CD4-positive, alpha-beta T cell treated with Interleukin-10 for 1 hour (primary cell): ENCODE measurements around the gene DMRTA2.
"Not testable (repeated sequence)": the region's sequence is repeated elsewhere in the genome, so short reads cannot be mapped to it uniquely, and the experiment has no call there.

ENCODE experiments used
- DNase-seq: peaks from one replicate; pipeline ENCODE4 v3.0.0-alpha.2; 2020

DMRTA2 gene

GRCh38 chr1:50423670-50424000 is 392 bp upstream of the DMRTA2 start:
- no peak for DNase-seq

GRCh38 chr1:50422675-50422945 is 633 bp downstream of the DMRTA2 start:
- no peak for DNase-seq

GRCh38 chr1:50421768-50422674 is 1.2 kb downstream of the DMRTA2 start:
- no peak for DNase-seq

GRCh38 chr1:50421366-50421748 is 1.9 kb downstream of the DMRTA2 start:
- DNase-seq = no peak

GRCh38 chr1:50420689-50421365 is 2.4 kb downstream of the DMRTA2 start:
- no peak for DNase-seq

GRCh38 chr1:50419907-50420677 is 3.2 kb downstream of the DMRTA2 start:
- DNase-seq = no peak

GRCh38 chr1:50419192-50419906 is 3.9 kb downstream of the DMRTA2 start:
- no peak for DNase-seq

GRCh38 chr1:50418600-50419109 is 4.6 kb downstream of the DMRTA2 start:
- DNase-seq = no peak

- no peak for DNase-seq
Measured at GRCh38 chr1:50417946-50418599, 5.2 kb downstream of the DMRTA2 start.

GRCh38 chr1:50417507-50417906 is 5.7 kb downstream of the DMRTA2 start:
- DNase-seq = no peak

GRCh38 chr1:50416553-50417453 is 6.4 kb downstream of the DMRTA2 start:
- DNase-seq = no peak

- no peak for DNase-seq
Measured at GRCh38 chr1:50416150-50416527, 7.1 kb downstream of the DMRTA2 start.

GRCh38 chr1:50415235-50416149 is 7.8 kb downstream of the DMRTA2 start:
- no peak for DNase-seq

GRCh38 chr1:50414853-50415234 is 8.4 kb downstream of the DMRTA2 start:
- no peak for DNase-seq

- DNase-seq = no peak
Measured at GRCh38 chr1:50412813-50413476, 10.3 kb downstream of the DMRTA2 start.

- no peak for DNase-seq
Measured at GRCh38 chr1:50405814-50406213, 17.4 kb downstream of the DMRTA2 start.

- DNase-seq = no peak
Measured at GRCh38 chr1:50393522-50394120, 29.6 kb downstream of the DMRTA2 start.

- not testable (repeated sequence) for DNase-seq
Measured at GRCh38 chr1:50381551-50381950, 41.7 kb downstream of the DMRTA2 start.

GRCh38 chr1:50378770-50379169 is 44.5 kb downstream of the DMRTA2 start:
- DNase-seq = no peak
